ENCODE data around the gene LGR4. TPM values are rescaled to one million over a fixed set of nuclear protein-coding genes. Genes with fewer than 3 reads are reported as not detected.

The LGR4 gene
- total RNA-seq, 4 donors from 2014 or later = 9.4 to 57.9 (median 16.1) TPM

DNA sequence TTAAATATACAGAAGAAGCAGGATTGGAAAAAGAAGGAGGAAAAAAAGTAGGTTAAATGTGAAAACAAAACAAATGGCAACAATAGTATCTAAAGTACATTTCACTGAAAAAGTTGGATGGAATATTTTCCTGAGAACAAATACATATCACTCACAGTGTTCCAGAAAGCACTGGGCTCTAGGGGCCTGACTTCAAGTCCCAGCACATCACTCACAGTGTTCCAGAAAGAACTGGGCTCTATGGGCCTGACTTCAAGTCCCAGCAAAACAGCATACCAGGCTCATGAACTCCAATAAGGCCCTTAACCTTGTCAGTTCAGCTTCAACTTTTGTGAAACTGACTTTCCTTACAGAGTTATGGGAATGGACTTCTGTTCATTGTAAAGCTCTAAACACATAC is 63.5 kb downstream of the LGR4 start:
- Histone ChIP-seq H3K4me3 (no peak overlapping the region), H3K36me3 (no peaks in the 10 kb centered on the region), H3K27me3 (no peaks in the 10 kb centered on the region), H3K9me3 (no peaks in the 10 kb centered on the region), H3K4me1 (no peaks in the 10 kb centered on the region), H3K27ac (no peak overlapping the region)
- intact Hi-C loops (cut with DNase I; ENCODE audit: low total_unique reads) = no loop called here
- TF ChIP-seq, protein P1, sequence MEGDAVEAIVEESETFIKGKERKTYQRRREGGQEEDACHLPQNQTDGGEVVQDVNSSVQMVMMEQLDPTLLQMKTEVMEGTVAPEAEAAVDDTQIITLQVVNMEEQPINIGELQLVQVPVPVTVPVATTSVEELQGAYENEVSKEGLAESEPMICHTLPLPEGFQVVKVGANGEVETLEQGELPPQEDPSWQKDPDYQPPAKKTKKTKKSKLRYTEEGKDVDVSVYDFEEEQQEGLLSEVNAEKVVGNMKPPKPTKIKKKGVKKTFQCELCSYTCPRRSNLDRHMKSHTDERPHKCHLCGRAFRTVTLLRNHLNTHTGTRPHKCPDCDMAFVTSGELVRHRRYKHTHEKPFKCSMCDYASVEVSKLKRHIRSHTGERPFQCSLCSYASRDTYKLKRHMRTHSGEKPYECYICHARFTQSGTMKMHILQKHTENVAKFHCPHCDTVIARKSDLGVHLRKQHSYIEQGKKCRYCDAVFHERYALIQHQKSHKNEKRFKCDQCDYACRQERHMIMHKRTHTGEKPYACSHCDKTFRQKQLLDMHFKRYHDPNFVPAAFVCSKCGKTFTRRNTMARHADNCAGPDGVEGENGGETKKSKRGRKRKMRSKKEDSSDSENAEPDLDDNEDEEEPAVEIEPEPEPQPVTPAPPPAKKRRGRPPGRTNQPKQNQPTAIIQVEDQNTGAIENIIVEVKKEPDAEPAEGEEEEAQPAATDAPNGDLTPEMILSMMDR (IDR thresholded peaks at IDR 0.05) = no peak
- no peak for TF ChIP-seq POLR2A (IDR thresholded peaks at IDR 0.05)
- DNase-seq = no peak

DNA sequence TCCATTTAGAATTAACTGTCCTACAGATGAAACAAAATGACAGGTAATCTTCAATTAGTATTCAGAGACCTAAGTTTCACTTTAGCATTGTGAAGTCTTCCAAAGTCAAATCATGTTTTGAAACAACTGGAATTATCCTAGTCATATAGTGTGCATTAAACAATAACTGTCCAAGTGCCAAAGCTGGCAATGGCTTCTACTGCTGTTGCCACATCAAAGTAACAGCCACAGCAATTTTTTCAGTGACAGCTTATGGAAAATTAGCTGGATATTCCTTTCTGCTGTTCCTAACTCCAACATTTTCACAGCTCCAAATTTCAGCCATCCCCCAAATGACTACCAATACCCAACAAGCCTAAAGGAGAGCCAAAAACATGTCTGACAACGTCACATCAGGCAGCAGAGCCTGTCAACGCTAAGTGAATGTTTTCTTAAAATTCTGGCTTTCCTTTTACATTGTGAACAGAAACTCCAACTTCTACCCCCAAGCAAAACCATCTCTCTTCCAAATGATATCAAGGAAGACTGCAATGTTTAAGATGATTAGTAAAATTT is 64.3 kb downstream of the LGR4 start:
- intact Hi-C loops (cut with DNase I; ENCODE audit: low total_unique reads) = no loop called here
- no peak for DNase-seq
- Histone ChIP-seq H3K36me3 (no peaks in the 10 kb centered on the region), H3K27me3 (no peaks in the 10 kb centered on the region), H3K4me3 (no peak overlapping the region), H3K27ac (no peak overlapping the region), H3K4me1 (no peaks in the 10 kb centered on the region), H3K9me3 (no peaks in the 10 kb centered on the region)
- TF ChIP-seq POLR2A (IDR thresholded peaks at IDR 0.05) = no peak
- TF ChIP-seq, protein P1 (IDR thresholded peaks at IDR 0.05) = no peak

DNA sequence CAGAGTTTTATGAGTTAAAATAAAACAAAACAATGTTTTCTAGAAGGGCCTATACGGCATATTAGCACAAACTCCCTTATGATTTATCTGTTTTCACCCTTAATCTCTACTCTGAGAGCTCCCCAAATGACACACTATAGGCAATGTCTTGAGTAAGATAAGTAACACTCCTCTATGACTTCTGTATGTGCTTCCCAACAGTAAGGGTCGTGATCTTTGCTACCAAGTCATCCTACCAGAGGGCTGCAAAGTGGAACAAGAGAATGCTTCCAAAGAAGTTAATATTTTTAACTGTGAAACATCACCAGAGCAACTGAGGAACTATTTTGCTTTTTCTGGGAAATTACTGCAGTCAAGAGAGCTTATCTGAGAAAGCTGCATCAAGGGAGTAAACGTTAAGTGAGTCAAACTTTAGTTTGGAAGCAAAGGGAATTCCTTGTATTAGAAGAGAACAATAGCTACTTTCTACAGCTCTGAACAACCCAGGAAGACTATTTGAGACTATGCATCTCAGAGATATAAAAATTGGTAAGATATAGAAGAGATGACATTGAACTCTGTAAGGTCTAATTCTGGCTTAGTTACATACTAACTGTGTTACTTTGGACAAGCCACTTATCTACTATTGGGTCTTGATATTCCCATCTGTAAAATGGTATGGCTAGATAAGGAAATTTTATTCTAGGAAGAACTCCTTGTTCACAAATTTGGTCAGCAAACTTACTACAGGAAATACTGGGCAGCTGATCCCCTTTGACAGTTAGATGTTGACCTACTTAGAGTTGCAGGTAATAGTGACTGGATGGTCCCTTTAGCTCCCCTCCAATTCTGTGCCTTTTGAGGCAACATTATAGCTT is 65.9 kb downstream of the LGR4 start:
- no peaks in the 10 kb centered on the region for H3K36me3 ChIP-seq
- no peak for DNase-seq
- no peak overlapping the region for H3K27ac ChIP-seq
- no peaks in the 10 kb centered on the region for H3K4me1 ChIP-seq
- intact Hi-C loops (cut with DNase I; ENCODE audit: low total_unique reads) = no loop called here
- H3K27me3 ChIP-seq = no peaks in the 10 kb centered on the region
- H3K9me3 ChIP-seq = no peaks in the 10 kb centered on the region
- H3K4me3 ChIP-seq = no peak overlapping the region
- no peak for TF ChIP-seq POLR2A (IDR thresholded peaks at IDR 0.05)
- TF ChIP-seq, protein P1 (IDR thresholded peaks at IDR 0.05) = no peak

DNA sequence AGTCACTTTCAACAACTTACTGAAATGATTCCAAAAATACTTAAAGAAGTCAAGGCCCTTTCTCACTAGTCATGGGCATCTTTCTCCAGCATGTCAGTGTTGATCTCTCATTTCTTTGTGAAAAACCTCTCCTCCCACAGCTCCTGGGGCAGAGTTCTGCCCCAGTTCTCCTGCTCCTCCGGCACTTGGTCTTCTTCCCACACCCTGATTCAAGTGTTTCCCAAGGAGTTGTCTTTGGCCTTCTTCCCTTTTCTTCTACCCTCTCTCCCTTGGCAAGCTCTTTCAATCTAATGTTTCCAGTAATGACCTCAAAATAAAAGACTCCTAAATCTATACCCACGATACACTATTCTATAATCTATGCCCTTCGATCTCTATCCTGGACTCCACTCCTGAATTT is 67.5 kb downstream of the LGR4 start:
- Histone ChIP-seq H3K4me1 (no peaks in the 10 kb centered on the region), H3K9me3 (no peaks in the 10 kb centered on the region), H3K36me3 (no peaks in the 10 kb centered on the region), H3K27me3 (no peaks in the 10 kb centered on the region), H3K27ac (no peak overlapping the region), H3K4me3 (no peak overlapping the region)
- no peak for DNase-seq
- intact Hi-C loops (cut with DNase I; ENCODE audit: low total_unique reads) = no loop called here
- no peak for TF ChIP-seq POLR2A (IDR thresholded peaks at IDR 0.05)
- TF ChIP-seq, protein P1 (IDR thresholded peaks at IDR 0.05) = no peak

DNA sequence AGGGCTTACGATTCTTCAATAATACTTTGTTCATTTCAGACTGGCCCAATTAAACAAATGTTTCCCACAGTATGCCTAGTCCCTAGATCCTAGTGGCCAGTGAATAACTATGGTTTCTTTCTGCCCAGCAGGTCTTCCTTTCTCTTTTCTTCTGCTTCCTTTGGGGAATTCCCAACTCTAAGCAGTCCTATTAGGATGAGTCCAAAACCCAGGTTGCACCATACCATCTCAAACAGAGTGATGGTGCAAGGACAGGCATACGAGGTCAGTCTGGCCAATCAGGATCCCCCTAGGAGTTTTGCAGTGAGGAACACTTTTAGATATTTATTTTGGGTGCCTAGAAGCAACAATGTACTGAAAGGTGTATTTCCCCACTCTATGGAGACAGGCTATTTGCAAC is 68.2 kb downstream of the LGR4 start:
- Histone ChIP-seq H3K4me3 (no peak overlapping the region), H3K36me3 (no peaks in the 10 kb centered on the region), H3K27ac (no peak overlapping the region), H3K9me3 (no peaks in the 10 kb centered on the region), H3K27me3 (no peaks in the 10 kb centered on the region), H3K4me1 (no peaks in the 10 kb centered on the region)
- no peak for DNase-seq
- TF ChIP-seq, protein P1 (IDR thresholded peaks at IDR 0.05) = no peak
- TF ChIP-seq POLR2A (IDR thresholded peaks at IDR 0.05) = no peak
- intact Hi-C loops (cut with DNase I; ENCODE audit: low total_unique reads) = no loop called here

All from uterus (tissue), 4 donors.